Embryonic facial prominence (tissue), 1 donor: ENCODE measurements around the gene MC2R.

Source experiments
- DNase-seq: peaks from one replicate; pipeline ENCODE4 v3.0.0-alpha.2; 2016; ENCODE audit errors: extremely low spot score

The MC2R gene

DNA sequence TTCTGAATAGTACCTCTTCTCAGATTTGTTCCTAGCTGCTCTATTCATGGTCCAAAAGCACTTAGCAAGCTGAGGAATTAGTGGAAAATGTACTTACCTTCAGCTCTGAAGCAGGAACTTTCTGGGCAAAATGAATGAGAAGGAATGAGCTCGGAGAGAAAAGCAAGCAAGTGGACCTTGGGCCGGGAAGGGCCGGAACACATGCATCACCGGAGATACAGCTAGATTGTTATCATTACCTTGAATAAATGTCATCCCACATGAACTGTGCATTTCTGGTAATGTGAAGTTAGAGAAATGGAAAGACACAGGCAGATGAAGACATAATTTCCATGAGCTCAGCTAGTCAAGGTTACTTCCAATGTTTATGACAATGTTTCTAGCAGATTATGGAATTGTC is at the start of gene MC2R:
Gene MC2R (minus strand): TSS at position 146 of the 400 bp plus-strand sequence. CDS start 30,018 bp downstream, outside the sequence.
- no peak for DNase-seq

DNA sequence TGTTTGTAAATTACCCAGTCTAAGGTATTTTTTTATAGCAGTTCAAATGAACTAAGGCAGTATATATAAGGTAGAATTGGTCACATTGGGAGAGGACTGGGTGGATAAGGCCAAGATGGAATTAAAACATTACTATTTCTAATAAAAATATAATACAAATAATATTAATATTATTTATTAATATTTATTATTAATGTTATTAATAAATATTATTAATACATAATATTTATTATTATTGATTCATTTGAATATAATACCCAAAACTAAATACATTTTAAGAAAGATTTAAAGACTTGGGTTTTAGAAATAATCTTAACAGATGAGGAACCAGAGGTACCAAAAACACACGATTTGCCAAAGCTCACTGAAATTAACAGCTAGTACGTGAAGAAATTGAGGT is 30.5 kb upstream of the MC2R start:
- no peak for DNase-seq

DNA sequence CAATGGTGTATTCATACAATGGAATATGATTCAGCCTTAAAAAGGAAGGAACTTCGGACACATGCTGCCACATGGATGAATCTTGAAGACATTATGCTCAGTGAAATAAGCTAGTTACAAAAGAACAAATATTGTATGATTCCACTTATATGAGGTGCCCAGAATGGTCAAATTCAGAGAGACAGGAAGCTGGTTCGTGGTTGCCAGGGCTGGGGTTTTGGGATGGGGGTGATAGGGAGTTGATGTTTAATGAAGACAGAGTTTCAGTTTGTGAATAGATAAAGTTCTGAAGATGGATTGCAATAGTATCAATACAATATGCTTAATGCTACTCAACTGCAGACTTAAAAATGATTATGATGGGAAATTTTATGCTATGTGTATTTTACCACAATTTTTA is 28.0 kb upstream of the MC2R start:
- DNase-seq = no peak

DNA sequence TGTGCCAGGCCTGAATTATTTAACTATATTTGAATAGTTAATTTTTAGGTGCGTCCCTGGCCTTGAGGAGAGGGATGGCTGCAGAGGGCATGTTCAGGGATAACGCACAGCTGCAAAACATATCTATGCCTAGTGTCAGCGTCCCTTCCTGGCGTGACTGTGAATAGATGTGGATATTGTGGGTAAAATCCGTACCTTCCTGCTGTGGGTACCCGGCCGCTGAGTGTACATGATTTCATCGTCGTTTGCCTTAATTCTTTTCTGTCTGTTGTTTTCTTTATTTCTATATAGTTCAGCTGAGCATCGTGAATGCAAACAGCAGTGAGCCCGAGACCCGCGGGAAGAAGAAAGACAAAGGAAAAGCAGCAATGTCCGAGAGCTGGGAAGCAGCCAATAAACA is 25.0 kb upstream of the MC2R start:
- DNase-seq = no peak

DNA sequence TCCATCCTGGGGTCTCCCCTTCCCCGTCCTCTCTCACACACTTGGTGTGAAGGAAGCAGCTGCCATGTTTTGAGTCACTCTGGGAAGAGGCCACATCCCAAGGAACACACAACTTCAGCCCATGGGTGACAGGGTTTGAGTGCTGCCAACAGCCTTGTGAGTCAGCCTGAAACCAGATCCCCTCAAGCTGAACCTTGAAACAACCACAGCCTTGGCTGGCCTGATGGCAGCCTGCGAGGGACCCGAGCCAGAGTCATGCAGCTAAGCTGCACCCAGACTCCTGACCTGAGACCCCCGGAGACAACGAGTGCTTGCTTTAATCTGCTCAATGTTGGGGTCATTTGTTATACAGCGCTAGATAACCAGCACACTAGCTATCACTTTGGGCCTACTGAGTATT is 19.3 kb upstream of the MC2R start:
- no peak for DNase-seq

DNA sequence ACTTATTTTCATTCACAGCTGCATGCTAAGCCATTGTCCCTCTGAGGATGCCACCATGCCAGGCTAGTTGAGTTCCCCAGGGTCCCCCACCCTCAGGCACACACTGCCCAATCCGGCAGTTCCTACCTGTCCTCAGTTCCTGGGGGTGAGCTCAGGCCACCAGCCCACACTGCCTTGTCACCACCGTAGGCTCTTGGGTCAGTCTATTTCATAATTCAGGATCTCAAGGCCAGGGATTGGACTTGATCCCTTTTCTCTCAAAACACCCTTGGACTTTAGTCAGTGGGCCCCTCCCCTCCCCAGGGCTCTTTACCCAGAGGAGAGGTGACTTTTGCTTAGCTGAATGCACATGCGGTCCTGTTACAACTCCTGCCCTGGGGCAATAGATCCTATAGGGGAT is 18.7 kb upstream of the MC2R start:
- no peak for DNase-seq

DNA sequence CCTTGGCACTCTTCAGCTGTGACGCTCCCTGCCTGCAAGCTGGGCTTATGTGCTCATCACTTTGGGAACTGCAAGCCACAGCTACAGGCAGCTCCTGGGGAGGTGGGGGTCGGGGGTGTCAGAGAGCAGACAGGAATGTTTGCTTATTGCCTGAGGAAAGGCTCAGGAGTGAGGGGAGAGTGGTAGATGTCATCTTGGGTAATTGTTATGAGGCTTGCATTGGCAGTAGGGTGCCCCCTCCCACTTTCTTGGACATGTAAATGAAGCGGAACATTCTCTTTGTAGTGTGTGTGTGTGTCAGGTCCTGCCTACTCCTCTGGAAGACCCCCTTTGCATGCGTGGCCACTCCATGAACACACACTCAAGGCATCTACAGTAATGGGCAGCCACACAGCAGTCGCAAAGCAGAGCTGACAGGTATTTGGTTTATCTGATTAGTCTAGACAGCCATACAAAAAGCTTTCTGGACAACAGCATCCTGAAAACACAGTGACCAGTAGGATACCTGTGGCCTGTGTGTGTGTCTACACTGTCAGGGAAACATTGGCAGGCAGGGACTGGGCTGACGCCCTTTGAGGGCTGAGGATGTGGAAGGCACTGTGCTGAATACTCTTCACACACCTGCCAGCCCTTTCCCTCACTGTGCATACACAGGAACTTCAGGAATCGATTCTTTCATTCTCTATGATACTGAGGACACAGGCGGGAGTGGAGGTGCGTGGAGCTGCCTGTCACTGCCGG is 17.1 kb upstream of the MC2R start:
- no peak for DNase-seq

DNA sequence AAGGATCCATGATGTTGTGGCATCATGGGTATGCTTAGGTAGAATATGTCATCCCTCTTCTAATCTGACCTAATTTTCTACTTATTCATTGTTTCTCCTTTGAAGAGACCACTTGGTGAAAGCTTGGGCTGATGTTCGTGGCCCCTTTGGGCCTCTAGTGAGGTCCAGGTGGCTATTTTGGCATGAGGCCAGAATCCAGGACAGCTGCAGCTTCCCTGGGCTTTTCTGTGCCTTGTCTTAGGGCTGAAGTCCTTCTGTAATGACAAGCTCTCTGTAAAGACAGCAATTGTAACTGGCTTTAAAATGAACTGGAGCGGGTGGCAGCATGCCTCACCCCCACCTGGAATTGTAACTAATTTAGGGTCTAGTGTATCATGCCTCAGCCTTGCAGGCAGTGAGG is 15.6 kb upstream of the MC2R start:
- no peak for DNase-seq

DNA sequence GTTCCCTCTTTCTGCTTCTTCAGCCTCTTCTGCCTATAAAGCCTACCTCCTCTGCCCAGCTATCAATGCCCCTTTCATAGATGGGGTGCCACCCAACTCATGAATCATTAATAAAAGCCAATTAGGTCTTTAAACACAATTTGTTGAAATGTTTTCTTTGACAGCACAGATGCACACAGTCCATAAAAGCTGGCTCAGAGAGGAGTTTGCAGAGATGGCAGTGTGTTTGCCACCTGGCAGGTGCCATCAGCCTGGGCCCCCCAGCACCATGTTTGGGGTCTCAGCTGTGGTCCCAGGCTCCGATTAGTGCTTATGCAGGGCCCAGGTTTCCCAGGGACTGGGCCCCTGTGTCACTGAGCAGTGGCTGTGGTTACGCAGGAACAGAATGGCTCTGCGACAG is 7.9 kb upstream of the MC2R start:
- DNase-seq = no peak

DNA sequence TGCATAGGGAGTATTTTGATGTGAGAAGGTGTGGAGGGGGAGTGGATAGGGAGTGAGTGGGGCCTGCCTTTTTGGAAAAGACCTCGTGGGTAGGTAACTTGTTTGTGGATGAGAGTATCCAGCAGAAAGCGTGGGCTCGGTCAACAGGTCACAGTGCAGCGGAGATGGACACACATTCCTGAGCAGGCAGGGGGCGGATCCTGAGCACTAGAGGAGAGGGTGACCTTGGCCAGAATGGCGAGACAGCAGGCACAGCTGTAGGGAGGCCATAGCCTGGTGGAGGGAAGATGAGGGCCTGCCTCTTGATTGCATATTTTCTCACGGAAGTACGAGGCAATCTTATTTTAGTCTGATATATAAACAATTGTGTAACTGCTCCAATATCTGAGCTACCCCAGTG is 3.6 kb upstream of the MC2R start:
- DNase-seq = no peak

DNA sequence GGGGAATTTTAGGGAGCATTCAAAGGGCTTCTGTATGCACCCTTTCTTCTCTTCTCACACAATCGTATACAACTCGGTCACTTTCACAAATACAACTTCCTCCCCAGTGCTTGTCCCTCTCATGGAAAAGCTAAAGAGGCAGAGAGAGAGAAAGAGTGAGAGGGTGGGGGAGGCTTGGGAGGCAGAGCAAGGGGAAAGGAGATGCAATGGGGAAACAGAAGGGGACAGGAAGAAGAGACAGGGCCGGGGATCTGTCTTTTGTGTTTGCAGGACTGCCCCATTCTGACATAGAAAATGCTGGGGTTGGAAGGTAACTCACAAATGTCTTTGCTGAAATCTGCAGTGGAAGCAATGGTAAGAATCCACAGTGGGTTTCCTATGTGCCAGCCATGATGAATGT is 2.1 kb upstream of the MC2R start:
- no peak for DNase-seq

DNA sequence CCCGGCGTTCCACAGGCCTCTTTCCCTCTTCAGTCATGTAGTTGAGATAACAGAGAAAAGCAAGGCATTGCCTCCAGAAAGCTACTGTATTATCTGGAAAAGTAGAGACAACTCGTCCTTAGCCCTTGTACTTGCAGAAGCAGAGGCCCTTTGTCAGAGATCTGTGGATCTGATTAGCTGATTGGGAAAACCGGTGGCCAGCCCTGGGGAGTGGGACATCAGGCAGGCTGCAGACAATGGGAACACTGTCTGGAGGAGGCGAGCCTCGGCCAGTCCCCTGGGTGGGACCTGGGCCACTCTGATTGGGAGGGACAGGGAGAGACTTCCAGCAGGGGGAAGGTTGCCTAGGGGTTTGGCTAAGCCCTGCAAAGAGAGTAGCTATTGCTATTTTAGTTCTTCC is 1.2 kb upstream of the MC2R start:
- DNase-seq = no peak

DNA sequence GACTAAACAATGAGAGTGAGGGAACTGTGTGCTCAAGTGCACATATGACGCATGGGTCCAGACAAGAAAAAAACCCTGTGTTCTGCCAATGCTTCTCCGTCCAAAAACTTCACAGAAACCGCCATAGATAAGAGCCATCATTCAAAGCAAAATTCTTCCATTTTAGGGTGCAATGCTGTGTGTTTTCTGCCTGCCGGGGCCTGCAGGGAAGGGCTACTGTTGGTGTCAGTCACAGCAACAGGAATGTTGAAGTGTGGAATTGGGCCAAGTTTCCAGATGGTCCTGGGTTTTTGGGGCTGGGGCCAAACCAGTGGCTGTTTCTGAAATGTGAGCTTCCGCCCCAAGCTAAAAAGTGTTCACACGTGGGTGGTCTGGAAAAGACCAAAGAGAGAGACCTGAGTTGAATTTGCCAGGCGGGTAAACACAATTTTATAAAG is 677 bp upstream of the MC2R start:
- no peak for DNase-seq

DNA sequence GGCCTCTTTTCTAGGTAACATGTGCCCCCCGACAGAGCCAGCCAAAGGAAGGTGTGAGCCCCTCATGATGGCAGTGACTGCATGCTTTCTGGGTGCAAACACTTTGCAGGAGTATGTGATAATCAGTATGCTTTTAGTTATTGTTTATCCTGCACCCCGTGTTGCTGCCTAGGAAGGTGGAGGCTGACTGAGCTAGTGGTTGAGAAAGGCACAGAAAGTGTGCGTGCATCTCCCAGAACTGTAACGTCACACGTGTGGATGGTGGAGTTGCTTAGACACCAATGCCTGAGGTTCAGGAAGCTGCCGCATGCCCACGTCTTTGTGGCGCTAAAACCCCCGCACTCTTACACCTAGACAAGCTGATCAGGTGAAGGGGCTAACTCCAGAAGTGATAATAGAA is 580 bp downstream of the MC2R start:
- no peak for DNase-seq

DNA sequence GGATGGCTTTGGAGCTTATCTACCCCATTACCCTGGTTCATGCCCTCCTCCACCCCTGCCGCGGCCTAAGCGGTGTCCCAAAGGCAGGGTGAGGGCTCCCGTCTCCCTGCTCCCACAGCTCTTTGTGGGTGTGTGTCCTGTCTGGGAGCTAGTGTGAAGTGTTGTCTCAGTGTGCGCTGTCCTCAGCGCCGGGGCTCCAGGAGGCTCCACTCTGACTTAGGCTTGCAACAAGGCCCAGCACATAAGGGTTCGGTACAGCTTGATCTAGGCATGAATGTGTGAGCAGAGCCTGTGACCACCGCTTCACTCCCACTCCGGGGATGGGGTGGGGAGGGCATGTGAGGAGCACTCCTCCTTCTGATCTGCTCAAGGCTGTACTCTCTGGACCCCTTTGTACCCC is 1.2 kb downstream of the MC2R start:
- no peak for DNase-seq

DNA sequence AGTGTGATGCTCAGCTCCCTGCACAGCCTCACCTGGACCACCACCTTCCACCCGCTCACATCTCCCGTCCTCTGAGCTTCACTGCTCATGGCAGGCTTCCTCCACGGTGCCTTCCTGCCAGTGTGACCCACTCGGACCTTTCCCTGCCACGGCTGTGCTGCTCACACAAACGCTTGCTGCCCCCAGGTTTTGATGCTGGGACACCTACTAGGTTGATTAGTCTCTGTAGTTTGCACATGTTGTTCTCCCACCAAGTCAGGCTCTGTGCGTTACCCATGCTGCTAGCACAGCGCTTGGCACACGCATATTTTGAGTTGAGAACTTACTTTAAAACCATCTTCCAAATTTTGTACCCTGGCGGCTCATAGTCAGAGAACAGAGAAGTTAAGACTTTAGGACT is 2.1 kb downstream of the MC2R start:
- DNase-seq = no peak

DNA sequence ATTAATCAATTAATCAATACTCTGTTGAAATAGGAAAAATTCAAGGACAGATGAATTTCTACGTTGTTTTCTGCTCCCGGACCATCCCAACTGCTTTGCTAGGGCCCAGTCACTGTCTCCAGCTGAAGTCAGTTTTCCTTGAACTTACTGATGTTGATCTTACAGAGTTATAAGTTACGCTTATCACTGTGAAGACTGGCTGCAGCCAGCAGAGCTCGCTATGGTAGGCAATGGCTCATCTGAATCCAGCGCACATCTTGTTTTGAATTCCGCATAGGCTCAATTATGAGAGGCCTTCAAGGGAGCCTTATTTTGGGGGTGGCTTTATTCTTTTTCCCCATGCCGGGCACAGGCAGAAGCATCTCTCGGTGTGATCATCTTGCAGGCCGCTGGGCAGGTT is 2.7 kb downstream of the MC2R start:
- DNase-seq = no peak

DNA sequence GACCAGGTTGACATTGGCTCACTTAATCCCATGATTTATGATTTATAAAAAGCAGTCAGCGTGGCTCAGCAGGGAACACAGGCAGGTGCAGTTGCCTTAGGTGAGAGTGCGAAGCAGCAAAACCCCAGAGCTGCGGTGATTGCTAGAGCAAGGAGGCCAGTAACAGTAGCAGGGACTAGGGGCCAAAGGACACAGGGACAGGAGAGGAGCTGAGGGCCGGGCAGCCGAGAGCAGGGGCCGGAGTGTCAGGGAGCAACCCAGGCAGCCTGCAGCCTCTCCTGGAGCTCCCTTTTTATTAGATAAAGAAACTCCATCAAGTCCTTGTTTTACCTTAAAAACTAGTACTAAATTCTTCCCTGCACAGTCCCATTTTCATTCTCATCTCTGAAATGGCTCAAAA is 4.3 kb downstream of the MC2R start:
- no peak for DNase-seq

DNA sequence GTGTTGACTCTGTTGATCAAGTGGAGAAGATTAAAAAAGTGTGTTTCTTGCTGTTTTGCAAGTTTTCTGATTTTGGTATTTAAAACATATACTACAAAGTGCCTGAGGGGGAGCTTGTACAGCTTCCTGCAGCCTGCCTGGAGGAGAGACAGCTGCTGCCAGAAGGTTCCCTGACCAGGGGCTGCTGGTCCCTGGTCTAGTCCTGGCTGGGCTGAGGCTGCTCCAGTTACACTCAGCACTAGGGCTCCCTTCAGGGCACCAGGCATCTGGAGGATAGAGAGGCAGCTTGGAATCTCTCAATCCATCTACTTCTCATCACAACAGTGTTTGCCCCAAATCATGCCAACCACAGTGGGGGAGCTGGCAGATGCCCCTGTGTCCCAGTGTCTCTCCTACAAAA is 4.8 kb downstream of the MC2R start:
- DNase-seq = no peak

DNA sequence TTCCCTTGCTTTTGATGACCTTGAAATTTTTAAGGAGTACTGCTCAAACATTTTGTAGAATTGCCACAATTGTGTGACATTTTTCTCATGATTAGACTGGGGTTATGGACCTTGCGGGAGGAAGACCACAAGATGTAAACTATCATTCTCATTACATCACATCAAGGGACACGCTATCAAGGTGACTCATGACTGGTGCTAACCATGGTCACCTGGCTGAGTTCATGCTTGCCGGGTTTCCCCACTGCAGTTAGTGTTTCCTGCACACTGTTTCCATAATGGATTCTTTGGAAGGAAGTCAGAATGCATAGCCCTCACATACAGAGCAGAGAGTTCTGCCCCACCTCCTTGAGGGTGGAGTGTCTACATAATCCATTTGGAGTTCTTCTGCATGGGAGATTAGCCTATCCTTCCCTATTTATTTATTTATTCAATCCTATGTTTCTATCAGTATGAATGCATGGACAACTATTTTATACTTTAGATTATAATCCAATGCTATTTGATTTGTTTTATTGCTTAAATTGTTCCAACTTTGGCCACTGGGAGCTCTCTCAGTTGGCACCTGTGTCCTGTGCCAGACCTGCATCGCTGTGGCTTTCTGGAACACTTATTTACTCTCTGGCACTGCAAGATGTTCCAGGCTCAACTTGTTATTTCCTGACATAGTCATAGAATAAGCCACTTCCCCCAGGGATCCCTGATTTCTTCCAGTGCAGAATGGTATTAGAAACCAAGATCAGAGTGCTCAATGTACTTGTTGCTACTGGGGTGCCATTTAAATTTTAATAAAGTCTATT is 6.0 kb downstream of the MC2R start:
- no peak for DNase-seq

DNA sequence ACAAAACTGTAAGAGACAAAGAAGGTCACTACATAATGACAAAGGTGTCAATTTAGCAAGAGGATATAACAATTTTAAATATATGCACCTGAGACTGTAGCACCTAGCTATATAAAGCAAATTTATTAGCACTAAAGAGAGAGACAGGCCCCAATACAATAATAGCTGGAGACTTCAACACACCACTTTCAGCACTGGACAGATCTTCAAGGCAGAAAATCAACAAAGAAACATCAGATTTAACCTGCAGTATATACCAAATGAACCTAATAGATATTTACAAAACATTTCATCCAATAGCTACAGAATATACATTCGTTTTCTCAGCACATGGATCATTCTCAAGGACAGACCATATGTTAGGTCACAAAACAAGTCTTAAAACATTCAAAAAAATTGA is 14.7 kb downstream of the MC2R start:
- DNase-seq = no peak

DNA sequence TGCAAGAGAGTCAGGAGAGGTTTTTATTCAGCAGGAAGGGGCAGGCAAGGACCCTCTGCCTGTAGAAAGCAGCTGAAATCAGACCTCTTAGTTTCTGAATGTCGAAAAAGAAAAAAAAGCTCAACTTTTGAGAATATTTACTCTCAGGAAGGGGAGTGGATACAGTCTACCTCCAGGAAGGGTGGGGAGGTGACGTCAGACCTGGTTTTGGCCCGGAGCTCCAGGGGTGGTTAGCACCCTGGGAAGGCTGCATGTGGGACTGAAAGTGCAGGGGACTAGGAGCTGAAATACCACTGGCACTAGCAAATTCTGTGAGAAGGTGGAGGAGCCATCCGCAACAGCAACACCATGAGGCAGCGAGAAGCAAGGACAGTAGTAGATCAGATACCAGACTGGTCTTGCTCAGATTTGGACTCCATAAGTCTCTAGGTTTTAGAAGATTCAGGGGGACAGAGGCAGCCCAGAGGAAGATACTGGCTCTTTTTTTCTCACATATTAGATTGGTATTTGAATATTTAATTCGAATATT is 19.8 kb downstream of the MC2R start:
- DNase-seq = no peak

DNA sequence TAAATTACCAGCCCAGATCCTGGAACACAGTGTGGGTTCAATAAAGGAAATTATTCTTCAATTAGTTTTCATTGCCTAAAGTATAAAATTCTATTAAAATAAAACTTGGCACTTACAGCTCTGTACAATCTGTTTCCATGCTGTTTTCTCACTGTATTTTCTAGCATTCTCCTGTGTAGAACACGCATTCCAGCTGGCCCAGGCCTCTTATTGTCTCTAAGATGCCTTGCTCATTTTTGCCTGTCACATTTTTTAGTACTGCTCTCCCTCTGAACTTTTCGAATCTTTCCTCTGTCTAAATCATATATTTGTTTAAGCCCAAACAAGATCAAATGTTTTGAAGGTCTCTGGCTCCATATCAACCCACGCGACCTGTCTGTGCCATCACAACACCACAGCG is 20.8 kb downstream of the MC2R start:
- DNase-seq = no peak
